Measurements from ENCODE around the gene SURF4.

Gene SURF4

DNA sequence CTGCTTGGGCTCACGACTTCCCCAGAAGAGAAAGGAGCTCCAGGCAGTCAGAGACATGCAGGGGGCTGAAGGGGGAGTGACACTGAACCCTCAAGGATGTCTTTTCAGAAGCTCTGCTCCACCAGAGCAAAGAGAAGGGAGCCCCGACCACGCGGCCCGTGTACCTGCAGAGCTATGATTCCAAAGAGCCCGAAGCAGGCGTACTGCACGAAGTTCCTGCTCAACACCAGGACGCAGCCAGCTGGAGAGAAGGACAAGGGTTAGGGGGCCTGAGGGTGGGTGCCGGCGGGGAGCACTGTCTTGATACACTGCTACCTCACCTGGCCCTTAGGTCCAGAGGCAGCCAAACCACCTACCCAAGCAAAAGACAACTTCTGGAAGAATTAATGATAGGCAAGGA lies 9.4 kb downstream of the SURF4 start:
- TF ChIP-seq CTCF (IDR thresholded peaks at IDR 0.05; ENCODE audit: low read length, missing control alignments) = no peak
- H3K4me3 ChIP-seq (replicated peaks; ENCODE audit: low read depth, low read length) = no peak overlapping the region
- DNase-seq (ENCODE audit: low read depth) = no peak

DNA sequence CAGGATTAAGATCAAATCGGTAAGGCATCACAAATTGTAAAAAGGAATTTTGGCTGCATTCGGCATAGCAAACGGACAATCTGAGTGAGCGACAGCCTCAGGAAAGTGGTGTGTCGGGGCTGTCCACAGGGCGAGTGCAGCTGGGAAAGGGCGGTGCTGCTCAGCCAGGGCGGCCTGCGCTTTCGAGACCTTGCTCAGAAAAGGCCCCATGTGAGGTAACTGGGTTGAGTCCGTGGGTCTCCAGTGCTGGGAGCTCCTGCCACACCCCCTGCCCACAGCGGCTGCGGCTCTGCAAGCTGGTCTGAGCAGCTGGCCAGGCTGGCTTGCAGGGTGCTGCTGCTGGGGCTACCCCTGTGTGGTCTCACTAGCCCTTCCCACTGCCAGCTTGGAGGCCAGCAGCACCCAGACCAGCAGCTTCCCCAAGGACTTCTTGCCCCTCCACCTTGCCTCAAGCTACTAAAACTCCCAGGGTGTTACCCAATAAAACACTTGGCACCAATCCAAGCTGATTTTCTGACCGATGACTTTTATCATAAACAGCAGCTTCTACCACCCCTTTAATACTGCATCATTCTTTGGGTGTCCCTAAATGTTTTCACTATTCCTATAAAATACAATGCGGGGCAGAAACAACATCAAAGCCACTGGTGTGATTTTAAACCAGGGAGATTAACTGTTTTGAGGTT lies 13.4 kb downstream of the SURF4 start:
- no peak for DNase-seq (ENCODE audit: low read depth)
- no peak for TF ChIP-seq CTCF (IDR thresholded peaks at IDR 0.05; ENCODE audit: low read length, missing control alignments)
- H3K4me3 ChIP-seq (replicated peaks; ENCODE audit: low read depth, low read length) = no peak overlapping the region

DNA sequence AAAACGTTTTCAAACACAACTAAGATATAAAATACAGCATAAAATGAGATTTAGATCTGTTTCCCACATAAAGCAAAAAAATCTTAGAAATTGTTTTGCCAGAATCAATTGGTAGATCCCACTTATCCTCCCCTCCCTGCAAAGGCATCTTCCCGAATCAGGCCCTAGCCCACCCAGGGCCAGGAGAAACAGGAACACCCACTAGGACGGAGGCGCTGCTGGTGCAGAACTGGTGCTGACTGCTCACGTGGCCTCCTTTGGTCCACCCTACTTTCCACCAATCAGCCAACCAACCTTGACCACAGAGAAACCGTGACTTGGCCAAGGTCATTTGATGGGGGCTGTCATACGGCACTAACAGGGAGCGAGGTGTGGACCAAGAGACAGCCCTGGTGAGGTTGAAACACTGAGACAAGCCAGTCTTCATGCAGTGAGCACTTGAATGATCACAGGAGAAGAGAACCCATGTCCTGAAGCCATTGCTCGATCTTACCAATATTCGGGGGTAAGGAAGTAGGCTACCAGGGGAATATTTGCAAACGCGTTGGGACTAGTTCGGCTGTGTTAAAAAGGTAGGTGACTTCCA lies 14.3 kb downstream of the SURF4 start:
- no peak overlapping the region for H3K4me3 ChIP-seq (replicated peaks; ENCODE audit: low read depth, low read length)
- no peak for TF ChIP-seq CTCF (IDR thresholded peaks at IDR 0.05; ENCODE audit: low read length, missing control alignments)
- DNase-seq (ENCODE audit: low read depth) = no peak

DNA sequence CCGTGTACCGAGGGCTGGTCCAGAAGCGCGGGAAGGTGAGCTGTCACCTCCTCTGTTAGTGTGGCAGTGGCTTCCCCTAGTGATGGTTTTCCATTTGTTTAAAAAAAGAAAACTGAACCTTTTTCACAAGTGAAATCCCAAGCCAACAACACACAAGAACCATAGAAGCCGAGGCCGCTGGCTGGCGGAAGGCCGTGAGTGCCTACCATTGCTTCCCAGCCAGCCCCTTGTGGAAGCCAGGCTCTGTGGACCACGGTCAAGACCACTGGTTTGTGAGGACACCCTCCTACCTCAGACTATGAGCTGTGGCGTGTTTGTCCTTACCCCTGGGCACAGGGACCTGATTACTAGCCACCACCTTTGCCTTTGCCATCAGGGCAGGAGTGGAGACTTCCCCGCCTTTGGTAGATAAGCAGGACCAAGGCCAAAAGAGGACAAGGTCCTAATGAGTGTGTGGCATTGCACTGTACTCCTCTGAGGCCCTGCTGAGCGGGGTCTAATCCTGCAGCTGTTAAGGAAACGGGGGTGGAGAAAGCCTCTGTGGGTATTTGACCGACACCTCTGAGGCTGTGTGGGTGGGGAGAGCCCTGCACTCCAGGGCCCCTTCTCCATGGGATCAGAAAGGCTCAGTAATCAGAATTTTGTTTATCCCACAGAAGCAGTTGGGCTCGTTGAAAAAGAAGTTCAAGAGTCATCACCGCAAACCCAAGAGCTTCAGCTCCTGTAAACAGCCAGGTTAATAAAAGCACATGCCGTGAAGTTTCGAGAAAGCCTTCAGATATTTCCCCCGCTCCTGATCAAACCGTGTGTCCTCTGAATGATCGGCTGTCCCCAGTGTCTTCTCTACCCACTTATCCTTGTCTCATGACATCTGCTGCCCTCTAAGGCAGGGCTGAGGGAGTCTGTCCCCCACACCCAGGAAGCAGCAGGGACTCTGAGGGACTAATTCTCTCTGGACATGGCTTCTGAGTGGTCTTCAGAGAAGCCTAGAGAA lies 15.2 kb downstream of the SURF4 start:
- TF ChIP-seq CTCF (IDR thresholded peaks at IDR 0.05; ENCODE audit: low read length, missing control alignments) = no peak
- no peak overlapping the region for H3K4me3 ChIP-seq (replicated peaks; ENCODE audit: low read depth, low read length)

GRCh38 chr9:133359399-133360175 lies 16.3 kb downstream of the SURF4 start:
- no peak overlapping the region for H3K4me3 ChIP-seq (replicated peaks; ENCODE audit: low read depth, low read length)
- DNase-seq (ENCODE audit: low read depth) = no peak
- peak; percentile 24 for TF ChIP-seq CTCF (IDR thresholded peaks at IDR 0.05; ENCODE audit: low read length, missing control alignments)

More for the DNA sequence above, 15.2 kb downstream of the SURF4 start:
- DNase-seq (ENCODE audit: low read depth) = no peak

DNA sequence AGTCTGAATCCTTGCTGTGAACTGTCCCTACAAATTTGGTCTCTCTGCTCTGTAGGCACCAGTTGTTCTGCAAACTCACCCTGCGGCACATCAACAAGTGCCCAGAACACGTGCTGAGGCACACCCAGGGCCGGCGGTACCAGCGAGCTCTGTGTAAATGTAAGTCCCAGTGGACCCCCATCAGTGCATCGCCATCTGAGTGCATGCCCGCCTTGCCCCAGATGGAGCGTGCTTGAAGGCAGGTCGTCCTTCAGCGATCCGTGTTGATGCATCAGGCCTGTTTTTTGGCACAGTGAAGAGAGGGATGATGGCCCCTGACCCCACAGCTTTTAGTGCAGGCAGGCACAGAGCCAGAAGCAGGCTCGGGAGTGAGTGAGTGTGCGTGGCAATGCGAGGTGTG lies 18.2 kb downstream of the SURF4 start:
- H3K4me3 ChIP-seq (replicated peaks; ENCODE audit: low read depth, low read length) = no peak overlapping the region
- TF ChIP-seq CTCF (IDR thresholded peaks at IDR 0.05; ENCODE audit: low read length, missing control alignments) = no peak
- DNase-seq (ENCODE audit: low read depth) = no peak

All from fibroblast of pulmonary artery (primary cell).